Kidney tubule cell (primary cell): ENCODE measurements around the gene GNA15.
"Not testable (repeated sequence)": the region's sequence is repeated elsewhere in the genome, so short reads cannot be mapped to it uniquely, and the experiment has no call there.

Experiments used
- DNase-seq: peaks from one replicate; pipeline ENCODE4 v3.0.0-alpha.2; 2018; ENCODE audit warnings: low spot score

GNA15 gene

GRCh38 chr19:3190921-3191805 lies 55.3 kb downstream of the GNA15 start:
- no peak for DNase-seq

DNA sequence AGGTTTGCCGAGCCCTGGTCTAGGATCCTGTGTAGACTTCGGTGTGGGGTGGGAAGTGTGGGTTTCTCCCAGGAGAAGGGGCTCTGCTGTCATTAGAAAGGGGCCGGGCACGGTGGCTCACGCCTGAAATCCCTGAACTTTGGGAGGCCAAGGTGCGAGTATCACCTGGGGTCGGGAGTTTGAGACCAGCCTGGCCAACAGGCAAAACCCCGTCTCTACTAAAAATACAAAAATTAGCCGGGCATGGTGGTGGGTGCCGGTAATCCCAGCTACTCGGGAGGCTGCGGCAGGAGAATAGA lies 55.9 kb downstream of the GNA15 start:
- DNase-seq, result not testable (repeated sequence)

DNA sequence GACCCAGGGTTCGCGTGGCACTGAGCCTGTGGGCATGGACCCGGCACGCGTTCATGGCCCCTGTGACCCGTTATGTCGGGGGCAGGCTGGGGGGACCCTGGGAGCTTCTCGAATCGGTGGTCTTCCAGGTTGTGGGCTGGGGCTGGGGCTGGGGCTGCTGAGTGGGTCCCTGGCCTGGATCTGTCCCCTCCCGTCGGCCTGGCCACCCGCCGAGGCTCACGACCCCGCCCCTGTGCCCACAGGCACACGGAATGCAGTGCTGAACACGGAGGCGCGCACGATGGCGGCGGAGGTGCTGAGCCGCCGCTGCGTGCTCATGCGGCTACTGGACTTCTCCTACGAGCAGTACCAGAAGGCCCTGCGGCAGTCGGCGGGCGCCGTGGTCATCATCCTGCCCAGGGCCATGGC lies 56.4 kb downstream of the GNA15 start:
- DNase-seq, result no peak

DNA sequence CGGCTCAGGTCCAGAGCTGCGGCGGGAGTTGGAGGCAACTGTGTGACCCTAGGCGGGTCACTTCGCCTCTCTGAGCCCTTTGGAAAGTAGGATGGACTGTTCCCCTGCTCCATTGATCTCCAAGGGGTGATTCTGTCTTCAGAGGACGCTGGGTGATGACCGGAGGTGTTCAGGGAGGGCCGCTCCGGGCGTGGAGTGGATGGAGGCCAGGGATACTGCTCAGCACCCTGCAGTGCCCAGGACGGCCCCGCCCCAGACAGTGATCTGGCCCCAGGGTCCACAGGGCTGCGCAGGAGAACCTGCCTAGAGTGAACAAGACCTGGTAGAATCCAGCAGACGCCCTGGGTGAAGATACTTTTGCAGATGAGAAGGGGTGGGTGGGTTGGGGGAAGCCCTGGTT lies 56.9 kb downstream of the GNA15 start:
- DNase-seq, result no peak

DNA sequence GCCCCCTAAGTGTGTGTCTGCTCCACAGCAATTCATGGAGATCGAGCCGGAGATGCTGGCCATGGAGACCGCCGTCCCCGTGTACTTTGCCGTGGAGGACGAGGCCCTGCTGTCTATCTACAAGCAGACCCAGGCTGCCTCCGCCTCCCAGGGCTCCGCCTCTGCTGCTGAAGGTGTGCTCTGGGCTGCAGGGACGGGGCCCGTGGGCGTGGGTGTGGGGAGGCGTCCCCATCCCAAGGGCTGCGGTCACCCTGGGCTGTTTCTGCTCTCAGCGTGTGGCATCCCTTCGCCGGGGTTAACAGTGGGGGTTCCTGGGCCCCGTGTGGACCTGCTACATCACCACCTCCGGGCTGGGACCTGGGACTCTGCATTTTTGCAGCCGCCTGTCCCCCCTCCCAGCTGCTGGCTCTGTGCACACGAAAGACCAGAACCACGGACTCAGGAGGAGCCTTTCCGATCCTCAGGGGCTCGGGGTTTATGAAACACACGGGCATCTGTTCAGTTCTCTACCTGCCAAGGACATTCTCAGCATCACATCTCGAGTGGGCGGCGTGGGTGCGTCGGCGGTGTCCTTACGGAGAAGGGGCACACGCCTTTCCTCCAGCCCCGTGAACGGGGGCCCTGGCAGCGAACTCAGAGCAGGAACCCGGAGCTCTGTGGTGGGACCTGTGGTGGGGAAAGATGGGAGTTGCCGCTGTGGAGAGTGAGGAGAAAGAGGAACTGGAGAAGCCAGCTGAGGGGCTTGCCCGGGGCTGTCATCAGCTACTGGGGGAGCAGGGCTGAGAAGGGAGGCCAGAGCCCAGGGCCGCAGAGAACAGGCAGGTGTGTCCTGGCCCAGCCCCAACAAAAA lies 57.6 kb downstream of the GNA15 start:
- DNase-seq, result no peak

DNA sequence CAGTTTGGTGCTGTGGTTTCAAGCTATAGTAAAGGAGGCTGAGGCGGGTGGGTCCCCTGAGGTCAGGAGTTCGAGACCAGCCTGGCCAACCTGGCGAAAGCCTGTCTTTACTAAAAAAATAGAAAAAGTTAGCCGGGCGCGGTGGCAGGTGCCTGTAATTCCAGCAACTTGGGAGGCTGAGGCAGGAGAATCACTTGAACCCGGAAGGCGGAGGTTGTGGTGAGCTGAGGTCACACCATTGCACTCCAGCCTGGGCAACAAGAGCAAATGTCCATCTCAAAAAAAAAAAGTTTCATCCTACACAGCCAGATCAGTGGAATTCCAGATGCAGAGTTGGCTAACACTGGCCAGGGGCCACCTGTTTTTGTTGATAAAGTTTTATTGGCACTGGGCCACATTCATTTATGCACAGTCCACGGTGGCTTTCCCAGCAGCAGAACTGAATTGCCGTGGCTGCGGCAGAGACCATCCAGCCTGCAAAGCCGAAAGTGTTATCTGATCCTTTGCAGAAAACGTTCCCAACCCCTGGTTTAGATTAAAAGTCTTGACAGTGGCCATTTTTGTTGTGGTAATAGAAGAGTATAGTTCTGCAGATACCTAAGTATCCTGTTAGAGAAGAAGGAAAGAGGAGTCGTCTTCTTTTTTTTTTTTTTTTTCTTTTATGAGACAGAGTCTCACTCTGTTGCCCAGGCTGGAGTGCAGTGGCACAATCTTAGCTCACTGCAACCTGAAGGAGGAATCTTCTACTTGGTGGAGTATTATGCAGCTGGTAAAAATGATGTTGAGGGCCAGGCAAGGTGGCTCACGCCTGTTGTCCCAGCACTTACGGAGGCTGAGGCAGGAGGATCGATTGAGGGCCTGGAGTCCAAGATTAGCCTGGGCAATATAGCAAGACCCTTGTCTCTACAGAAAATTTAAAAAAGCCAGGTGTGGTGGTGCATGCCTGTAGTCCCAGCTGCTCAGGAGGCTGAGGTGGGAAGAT lies 58.6 kb downstream of the GNA15 start:
- no peak for DNase-seq

DNA sequence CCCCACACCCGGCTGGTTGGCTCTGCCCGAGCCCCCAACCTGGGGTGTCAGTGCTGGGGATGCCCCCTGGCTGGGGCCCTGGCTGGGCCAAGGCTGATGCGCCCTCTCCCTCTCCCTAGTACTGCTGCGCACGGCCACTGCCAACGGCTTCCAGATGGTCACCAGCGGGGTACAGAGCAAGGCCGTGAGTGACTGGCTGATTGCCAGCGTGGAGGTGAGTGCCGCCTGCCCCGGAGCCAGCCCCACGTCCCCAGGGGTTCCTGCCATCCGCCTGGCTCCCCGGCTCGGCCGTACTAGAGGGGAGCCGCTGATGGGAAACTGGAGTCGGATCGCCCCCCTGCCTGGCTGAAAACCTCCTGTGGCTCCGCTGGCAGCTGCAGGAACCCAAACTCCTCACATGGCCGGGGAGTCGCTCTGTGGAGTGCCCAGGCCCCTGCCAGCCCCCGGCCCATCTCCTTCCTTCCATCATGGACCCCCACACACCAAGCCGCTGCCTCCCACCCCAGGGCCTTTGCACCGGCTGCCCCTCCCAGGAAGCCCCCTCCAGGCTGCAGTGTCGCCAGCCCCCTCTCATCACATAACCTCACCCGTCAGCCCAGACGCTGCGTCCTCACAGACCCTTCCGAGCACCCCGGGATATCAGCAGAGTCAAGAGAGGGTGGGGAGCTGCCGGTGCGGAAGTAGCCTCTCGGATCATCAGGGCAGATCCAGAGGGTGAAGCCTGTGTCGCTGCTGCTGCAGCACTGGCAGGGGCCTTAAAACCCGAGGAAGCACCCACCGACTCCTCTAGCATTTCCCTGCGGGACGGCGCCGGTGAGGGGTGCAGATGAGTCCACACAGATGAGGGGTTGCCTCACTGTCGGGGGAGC lies 60.5 kb downstream of the GNA15 start:
- DNase-seq, result no peak

DNA sequence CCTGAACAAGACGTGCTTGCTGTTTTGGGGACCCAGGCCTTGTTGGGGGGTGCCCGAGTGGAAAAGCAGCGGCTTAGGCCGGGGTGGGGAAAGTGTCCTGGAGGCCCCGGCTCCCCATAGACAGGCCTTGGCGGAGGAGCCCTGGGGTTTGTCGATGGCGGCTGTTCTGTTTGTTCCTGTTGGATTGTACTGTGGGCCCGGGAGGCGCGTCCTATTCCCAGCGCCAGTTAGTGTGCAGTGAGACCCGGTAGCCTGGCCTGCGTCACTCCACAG lies 61.0 kb downstream of the GNA15 start:
- DNase-seq, result no peak

GRCh38 chr19:3198901-3199700 lies 63.3 kb downstream of the GNA15 start:
- no peak for DNase-seq

GRCh38 chr19:3201072-3201700 lies 65.4 kb downstream of the GNA15 start:
- no peak for DNase-seq

GRCh38 chr19:3201911-3202310 lies 66.1 kb downstream of the GNA15 start:
- no peak for DNase-seq

DNA sequence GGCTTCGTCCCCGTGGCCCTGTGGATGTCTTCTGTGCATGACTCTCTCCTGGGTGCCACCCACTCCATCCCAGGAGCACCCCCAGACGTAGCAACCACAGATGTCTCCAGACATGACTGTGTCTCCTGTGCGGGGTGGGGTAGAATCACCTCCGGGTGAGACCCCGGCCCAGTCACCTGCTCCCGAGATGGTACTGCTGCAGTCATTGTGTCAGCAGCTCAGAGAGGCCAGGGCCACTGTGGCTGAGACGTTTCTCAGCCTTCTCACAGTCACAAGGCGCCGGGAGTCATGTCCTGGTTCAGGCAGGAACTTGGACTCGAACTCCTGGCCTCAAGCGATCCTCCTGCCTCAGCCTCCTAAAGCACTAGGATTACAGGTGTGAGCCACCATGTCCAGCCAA lies 66.5 kb downstream of the GNA15 start:
- DNase-seq, result no peak

DNA sequence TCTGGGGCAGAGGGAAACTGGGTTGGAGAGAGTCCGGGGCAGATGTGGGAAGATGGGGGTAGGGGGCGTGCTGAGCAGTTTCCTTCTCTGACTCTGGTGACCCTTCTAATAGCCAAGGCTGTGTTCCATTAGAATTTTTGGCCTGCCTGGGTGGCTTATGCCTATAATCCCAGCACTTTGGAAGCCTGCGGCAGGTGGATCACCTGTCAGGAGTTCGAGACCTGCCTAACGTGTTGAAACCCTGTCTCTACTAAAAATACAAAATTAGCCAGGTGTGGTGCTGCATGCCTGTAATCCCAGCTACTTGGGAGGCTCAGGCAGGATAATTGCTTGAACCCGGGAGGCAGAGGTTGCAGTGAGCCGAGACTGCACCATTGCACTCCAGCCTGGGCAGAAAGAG lies 67.1 kb downstream of the GNA15 start:
- DNase-seq, result not testable (repeated sequence)

GRCh38 chr19:3203805-3204645 lies 68.2 kb downstream of the GNA15 start:
- no peak for DNase-seq

DNA sequence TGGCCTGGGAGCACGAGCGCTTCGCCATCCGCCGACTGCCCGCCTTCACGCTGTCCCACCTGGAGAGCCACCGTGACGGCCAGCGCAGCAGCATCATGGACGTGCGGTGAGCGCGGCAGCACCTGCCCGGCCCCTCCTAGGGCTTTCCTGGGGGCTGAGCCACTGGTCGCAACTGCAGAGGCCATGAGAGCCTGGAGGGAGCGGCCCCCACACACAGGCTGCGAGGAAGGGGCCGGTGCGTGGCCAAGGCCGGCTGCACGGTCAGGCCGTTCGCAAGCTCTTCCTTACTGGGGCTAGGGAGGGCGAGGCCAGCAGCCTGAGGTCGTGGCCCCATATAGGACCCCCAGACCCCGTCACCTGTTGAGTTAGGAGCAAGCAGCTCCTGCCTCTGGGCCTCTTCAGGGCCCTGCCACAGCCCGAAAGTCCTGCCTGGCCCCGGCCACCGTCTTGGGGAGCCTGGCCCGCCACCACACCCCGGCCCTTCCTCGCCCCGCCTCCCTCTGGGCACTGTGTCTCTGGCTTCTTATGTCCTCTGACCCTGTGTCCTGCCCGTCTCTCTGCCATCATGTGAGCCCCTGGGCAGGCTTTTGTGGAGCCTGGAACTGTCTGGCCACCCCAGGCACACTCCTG lies 68.9 kb downstream of the GNA15 start:
- no peak for DNase-seq

GRCh38 chr19:3206216-3206953 lies 70.6 kb downstream of the GNA15 start:
- DNase-seq, result no peak

- DNase-seq, result no peak
These were observed 71.8 kb downstream of the GNA15 start for GRCh38 chr19:3207461-3208242.
